Endothelial cell of umbilical vein (primary cell): Measurements from ENCODE around the gene TMEM119. TPM values are rescaled to one million over a fixed set of nuclear protein-coding genes. Genes with fewer than 3 reads are reported as not detected.

Source experiments
- BruUV-seq: library from RNA; stranded (reverse); fragments of 400-500 nt; replicated peaks from 2 replicates; lab custom pipeline; 2021; lab: Mats Ljungman, UMichigan
- CTCF ChIA-PET: fragments of 300-600, 350-600 bp; sonication (Branson Sonifier 250); formaldehyde crosslinking; loops from one replicate; lab custom pipeline; 2021; ENCODE audit warnings: antibody characterized with exemption, inconsistent platforms; lab: Charles Lee
- POLR2A ChIA-PET: fragments of 300-600, 350-600 bp; sonication (Branson Sonifier 250); formaldehyde crosslinking; loops from one replicate; lab custom pipeline; 2021; ENCODE audit warnings: antibody characterized with exemption, inconsistent platforms; lab: Charles Lee
- DNase-seq: peaks from one replicate; pipeline ENCODE4 v3.0.0-alpha.2; 2011; ENCODE audit warnings: low read depth, low spot score
- FAIRE-seq: peaks from 2 replicates; lab custom pipeline; 2011; peaks lifted over from hg19 to GRCh38; lab: Jason Lieb, UNC
- H2AFZ ChIP-seq: 2 replicates; pipeline ENCODE4 v1.6.0; 2012; ENCODE audit warnings: low read depth, low read length, control low read depth, inconsistent platforms
- H3K27ac ChIP-seq: 2 replicates; pipeline ENCODE4 v1.5.1; 2011; ENCODE audit warnings: low read depth, mild to moderate bottlenecking, control low read depth, low read length, moderate library complexity; ENCODE audit not compliant: insufficient read depth
- H3K27me3 ChIP-seq, 2 experiments: 2 replicates each; pipeline versions ENCODE4 v1.6.0 to v1.6.1; 2011; ENCODE audit warnings: low read length in 2 of 2, mixed read lengths in 1 of 2; ENCODE audit not compliant: control insufficient read depth in 2 of 2, insufficient read depth in 2 of 2
- H3K36me3 ChIP-seq, 2 experiments: 2 replicates in 1 of 2; 3 replicates in 1 of 2; pipeline ENCODE4 v1.5.1; 2011; ENCODE audit warnings: low read length in 2 of 2, mild to moderate bottlenecking in 1 of 2, moderate library complexity in 1 of 2; ENCODE audit not compliant: control insufficient read depth in 2 of 2, insufficient read depth in 2 of 2; ENCODE audit errors: extremely low read depth in 1 of 2
- H3K4me1 ChIP-seq: 3 replicates; pipeline ENCODE4 v1.5.1; 2011; ENCODE audit warnings: mild to moderate bottlenecking, low read length; ENCODE audit not compliant: control insufficient read depth, insufficient read depth; ENCODE audit errors: extremely low read depth
- H3K4me2 ChIP-seq: 2 replicates; pipeline ENCODE4 v1.6.1; 2011; ENCODE audit warnings: low read length, control low read depth, mixed read lengths; ENCODE audit not compliant: insufficient read depth
- H3K4me3 ChIP-seq, 3 experiments: fragments of 200-600 bp in 1 of 3; sonication (generic), shearing (Covaris generic) in 1 of 3; replicated peaks in 1 of 3; 2 replicates each; pipeline ENCODE4 v1.5.1; 2011 to 2016; ENCODE audit warnings: control low read depth in 3 of 3, low read length in 3 of 3, mild to moderate bottlenecking in 2 of 3, inconsistent platforms in 1 of 3, low read depth in 1 of 3, moderate library complexity in 1 of 3; ENCODE audit not compliant: insufficient read depth in 1 of 3
- H3K79me2 ChIP-seq: 2 replicates; pipeline ENCODE4 v1.6.0; 2012; ENCODE audit warnings: low read length, inconsistent platforms; ENCODE audit not compliant: control insufficient read depth, insufficient read depth
- H3K9ac ChIP-seq: replicated peaks from 2 replicates; pipeline ENCODE3; 2011; ENCODE audit warnings: low read length, control low read depth; ENCODE audit not compliant: insufficient read depth; ENCODE audit errors: extremely low read depth
- H3K9me1 ChIP-seq: replicated peaks from 3 replicates; pipeline ENCODE4 v1.6.0; 2011; ENCODE audit warnings: mild to moderate bottlenecking, low read length; ENCODE audit not compliant: control insufficient read depth, insufficient read depth; ENCODE audit errors: extremely low read depth
- H3K9me3 ChIP-seq: replicated peaks from 2 replicates; pipeline ENCODE4 v1.5.1; 2012; ENCODE audit warnings: low read length, inconsistent platforms; ENCODE audit not compliant: control insufficient read depth, insufficient read depth
- H4K20me1 ChIP-seq: replicated peaks from 2 replicates; pipeline ENCODE3; 2011; ENCODE audit warnings: mild to moderate bottlenecking, low read length; ENCODE audit not compliant: control insufficient read depth, insufficient read depth; ENCODE audit errors: extremely low read depth
- EZH2 ChIP-seq: IDR thresholded peaks from 2 replicates; pipeline ENCODE4 v1.6.1; 2012; ENCODE audit warnings: borderline replicate concordance, low read depth, mild to moderate bottlenecking, moderate library complexity, low read length, inconsistent platforms; ENCODE audit not compliant: severe bottlenecking
- FOS ChIP-seq: IDR thresholded peaks from 2 replicates; pipeline ENCODE4 v1.6.1; 2011; ENCODE audit warnings: mild to moderate bottlenecking, low read length, moderate library complexity, borderline replicate concordance; ENCODE audit not compliant: insufficient read depth
- GATA2 ChIP-seq: IDR thresholded peaks from 2 replicates; pipeline ENCODE4 v1.7.0; 2011; ENCODE audit warnings: low read depth, mild to moderate bottlenecking, moderate library complexity, mixed read lengths, low read length; ENCODE audit not compliant: insufficient read length, insufficient read depth
- JUN ChIP-seq: IDR thresholded peaks from 2 replicates; pipeline ENCODE4 v1.6.1; 2011; ENCODE audit warnings: borderline replicate concordance, low read depth; ENCODE audit not compliant: insufficient read length, insufficient read depth
- MYC ChIP-seq: IDR thresholded peaks from one replicate; pipeline ENCODE4 v1.6.1; 2011; ENCODE audit warnings: mild to moderate bottlenecking, low read depth, low read length
- POLR2A ChIP-seq: IDR thresholded peaks from 2 replicates; pipeline ENCODE4 v1.6.1; 2012; ENCODE audit warnings: low read depth, mild to moderate bottlenecking, control low read depth, low read length
- POLR2AphosphoS5 ChIP-seq: IDR thresholded peaks from 2 replicates; pipeline ENCODE4 v1.6.1; 2012; ENCODE audit warnings: low read depth, mild to moderate bottlenecking, control low read depth, low read length, moderate library complexity; ENCODE audit not compliant: insufficient read depth
- dilution Hi-C: fragments of 300-500 bp; cut with MboI; formaldehyde crosslinking; loops from one replicate; pipeline ENCODE4 v1.15.0; 2019; ENCODE audit warnings: low sequenced_read_pairs; ENCODE audit not compliant: extremely low pct_ligation_motif_present
- intact Hi-C: fragments of 100-400 bp; cut with micrococcal nuclease; formaldehyde crosslinking; loops from one replicate; pipeline ENCODE4 v1.10.0; 2022
- polyA plus RNA-seq, 4 experiments: library from polyadenylated mRNA; depleted of rRNA in 3 of 4; stranded (reverse) in 3 of 4; unstranded in 1 of 4; fragments of >200 nt; gene quantifications; 2 replicates each; pipeline versions ENCODE4 v1.2.1 to v1.2.3, GENCODE V29; 2011 to 2012; ENCODE audit warnings: missing spikeins in 1 of 4
- total RNA-seq: library from RNA; stranded (reverse); gene quantifications from 2 replicates; pipeline ENCODE4 v1.2.3, GENCODE V29; 2021
- TF ChIP-seq, protein P1 (sequence below), 2 donors: IDR thresholded peaks; 1 replicate in 1 of 2; 2 replicates in 1 of 2; pipeline ENCODE4 v1.5.1; 2011; ENCODE audit warnings: low read length in 2 of 2, mild to moderate bottlenecking in 2 of 2, moderate library complexity in 2 of 2, control low read depth in 1 of 2, inconsistent platforms in 1 of 2, low read depth in 1 of 2; ENCODE audit not compliant: insufficient read depth in 1 of 2; ENCODE audit errors: extremely low read depth in 1 of 2
- TF ChIP-seq, protein P2 (sequence below): IDR thresholded peaks from 2 replicates; pipeline ENCODE4 v1.6.1; 2011; ENCODE audit not compliant: insufficient read depth, insufficient read length

The TMEM119 gene
- total and polyA plus RNA-seq, 2 donors (not counting 3 experiments of a cell fraction or from before 2014, with no cell fraction given) = not detected

DNA sequence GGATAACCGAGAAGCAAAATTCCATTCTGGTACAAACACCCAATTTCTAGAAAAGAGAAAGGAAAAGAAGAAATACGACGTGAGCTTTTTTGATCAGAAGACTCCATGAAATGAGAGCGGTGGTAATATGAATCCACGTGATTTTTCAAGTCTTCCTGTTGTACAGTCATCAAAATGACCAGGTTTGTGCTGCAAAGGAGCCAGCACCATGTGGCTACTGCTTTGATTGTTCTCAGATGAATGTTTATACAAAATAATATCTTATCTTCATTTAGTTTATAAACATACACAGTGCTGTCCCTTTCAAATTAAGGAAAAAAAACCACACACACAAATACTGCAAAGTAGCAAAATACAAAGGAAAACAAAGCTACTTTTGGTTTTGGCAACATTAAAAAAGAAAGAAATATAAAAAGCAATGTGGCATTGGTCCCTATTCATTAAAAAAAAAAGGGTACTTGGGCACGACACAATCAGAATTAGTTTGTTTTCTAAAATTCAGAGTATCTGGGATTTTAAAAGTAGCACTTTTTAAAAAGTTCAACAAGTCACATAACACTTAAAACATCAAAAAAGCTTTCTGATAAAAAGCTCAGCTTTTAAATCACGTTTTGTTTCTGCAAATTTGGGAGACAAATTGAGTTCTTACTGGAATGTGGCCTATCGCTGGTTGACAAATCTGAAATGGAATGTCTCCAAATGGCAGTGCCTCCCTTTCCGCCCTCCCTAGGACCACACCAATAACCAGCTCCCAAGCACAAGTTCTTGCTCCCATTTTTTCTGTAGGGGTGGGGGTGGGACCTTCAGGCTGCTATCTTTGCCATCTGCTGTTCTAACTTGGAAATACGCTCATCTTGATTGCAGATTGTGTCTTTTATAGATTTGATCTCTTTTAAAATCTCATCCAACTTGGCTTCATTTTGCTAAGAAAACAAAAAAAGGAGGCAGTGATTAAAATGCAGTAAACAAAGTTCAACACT lies 49.0 kb upstream of the TMEM119 start:
- H3K4me1 ChIP-seq = peaks cover 62% of the 10 kb centered on the region
- no peak overlapping the region for H2AFZ ChIP-seq
- no peaks in the 10 kb centered on the region for H3K27me3 ChIP-seq
- H3K4me2 ChIP-seq = peak overlapping the region; percentile 51
- H3K27ac ChIP-seq = peak overlapping the region; percentile 54
- dilution Hi-C loops (no loop called here), intact Hi-C loops (loop anchor here (5.0 kb wide), 1 partner anchor 205 kb away; no protein-coding TSS in a partner anchor)
- no peak overlapping the region for H3K4me3 ChIP-seq
- H3K36me3 ChIP-seq = peaks cover 4 to 16% of the 10 kb centered on the region in 2 experiments
- BruUV-seq = no TSS peak
- H4K20me1 ChIP-seq = no peaks in the 10 kb centered on the region
- POLR2A ChIA-PET = no interaction called here
- DNase-seq = peak; percentile 65
- TF ChIP-seq FOS (peak; percentile 46), POLR2A (no peak), GATA2 (peak; percentile 51), POLR2AphosphoS5 (no peak), MYC (no peak), JUN (peak; percentile 22), EZH2 (no peak)
- TF ChIP-seq, protein P1, sequence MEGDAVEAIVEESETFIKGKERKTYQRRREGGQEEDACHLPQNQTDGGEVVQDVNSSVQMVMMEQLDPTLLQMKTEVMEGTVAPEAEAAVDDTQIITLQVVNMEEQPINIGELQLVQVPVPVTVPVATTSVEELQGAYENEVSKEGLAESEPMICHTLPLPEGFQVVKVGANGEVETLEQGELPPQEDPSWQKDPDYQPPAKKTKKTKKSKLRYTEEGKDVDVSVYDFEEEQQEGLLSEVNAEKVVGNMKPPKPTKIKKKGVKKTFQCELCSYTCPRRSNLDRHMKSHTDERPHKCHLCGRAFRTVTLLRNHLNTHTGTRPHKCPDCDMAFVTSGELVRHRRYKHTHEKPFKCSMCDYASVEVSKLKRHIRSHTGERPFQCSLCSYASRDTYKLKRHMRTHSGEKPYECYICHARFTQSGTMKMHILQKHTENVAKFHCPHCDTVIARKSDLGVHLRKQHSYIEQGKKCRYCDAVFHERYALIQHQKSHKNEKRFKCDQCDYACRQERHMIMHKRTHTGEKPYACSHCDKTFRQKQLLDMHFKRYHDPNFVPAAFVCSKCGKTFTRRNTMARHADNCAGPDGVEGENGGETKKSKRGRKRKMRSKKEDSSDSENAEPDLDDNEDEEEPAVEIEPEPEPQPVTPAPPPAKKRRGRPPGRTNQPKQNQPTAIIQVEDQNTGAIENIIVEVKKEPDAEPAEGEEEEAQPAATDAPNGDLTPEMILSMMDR (IDR thresholded peaks at IDR 0.05; ENCODE audit: extremely low read depth in 1 of 2, insufficient read depth in 1 of 2, low read depth in 1 of 2, low read length in 2 of 2) = no peak
- TF ChIP-seq, protein P2, sequence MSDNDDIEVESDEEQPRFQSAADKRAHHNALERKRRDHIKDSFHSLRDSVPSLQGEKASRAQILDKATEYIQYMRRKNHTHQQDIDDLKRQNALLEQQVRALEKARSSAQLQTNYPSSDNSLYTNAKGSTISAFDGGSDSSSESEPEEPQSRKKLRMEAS = peak; percentile 54
- H3K9me3 ChIP-seq = no peaks in the 10 kb centered on the region
- no peaks in the 10 kb centered on the region for H3K9me1 ChIP-seq
- no peaks in the 10 kb centered on the region for H3K79me2 ChIP-seq
- peak; percentile 38 for FAIRE-seq
- CTCF ChIA-PET = interaction anchor here (0.8 to 3.6 kb wide), 10 partner anchors 9 to 448 kb away, joined by 3 to 26 read pairs (median 4); no protein-coding TSS in a partner anchor
- peak overlapping the region; percentile 28 for H3K9ac ChIP-seq
